Hepatocyte (in vitro differentiated cells): ENCODE data around the gene CKB. TPM values are rescaled to one million over a fixed set of nuclear protein-coding genes. Genes with fewer than 3 reads are reported as not detected.
A peak's percentile ranks its signal among the peaks of the same experiment; 100 is the strongest.

Source experiments
- DNase-seq: peaks from one replicate; pipeline ENCODE4 v3.0.0-alpha.2; 2016; ENCODE audit warnings: low spot score
- H2AFZ ChIP-seq: fragments of 200-600 bp; sonication (generic); 2 replicates; pipeline ENCODE4 v1.6.0; 2016; ENCODE audit warnings: antibody characterized with exemption, mild to moderate bottlenecking
- H3K27ac ChIP-seq: fragments of 200-600 bp; sonication (generic); 2 replicates; pipeline ENCODE4 v1.5.1; 2016; ENCODE audit warnings: mild to moderate bottlenecking
- H3K27me3 ChIP-seq: fragments of 200-600 bp; sonication (generic); 2 replicates; pipeline ENCODE4 v1.6.1; 2016
- H3K36me3 ChIP-seq: fragments of 200-600 bp; sonication (generic); replicated peaks from 2 replicates; pipeline ENCODE4 v1.5.1; 2016; ENCODE audit warnings: low read depth; ENCODE audit not compliant: insufficient read depth
- H3K4me1 ChIP-seq: fragments of 200-600 bp; sonication (generic); 2 replicates; pipeline ENCODE4 v1.5.1; 2016; ENCODE audit warnings: mild to moderate bottlenecking, moderate library complexity; ENCODE audit not compliant: insufficient read depth
- H3K4me2 ChIP-seq: fragments of 200-600 bp; sonication (generic); 2 replicates; pipeline ENCODE4 v1.6.0; 2016
- H3K4me3 ChIP-seq: fragments of 200-600 bp; sonication (generic); 2 replicates; pipeline ENCODE4 v1.5.1; 2016; ENCODE audit warnings: mild to moderate bottlenecking
- H3K79me2 ChIP-seq: fragments of 200-600 bp; sonication (generic); 2 replicates; pipeline ENCODE4 v1.6.0; 2017; ENCODE audit warnings: mild to moderate bottlenecking
- H3K9me2 ChIP-seq: fragments of 200-600 bp; sonication (generic); replicated peaks from 2 replicates; pipeline ENCODE4 v1.6.0; 2017; ENCODE audit warnings: mild to moderate bottlenecking; ENCODE audit not compliant: insufficient read depth
- H3K9me3 ChIP-seq: fragments of 200-600 bp; sonication (generic); 2 replicates; pipeline ENCODE4 v1.5.1; 2016; ENCODE audit warnings: low read depth, mild to moderate bottlenecking
- H4K20me1 ChIP-seq: fragments of 200-600 bp; sonication (generic); 2 replicates; pipeline ENCODE4 v1.6.0; 2016; ENCODE audit warnings: mild to moderate bottlenecking; ENCODE audit not compliant: insufficient read depth, poor library complexity, severe bottlenecking
- EZH2 ChIP-seq: fragments of 200-600 bp; sonication (generic); IDR thresholded peaks from 2 replicates; pipeline ENCODE4 v1.6.1; 2016; ENCODE audit warnings: antibody characterized with exemption, mild to moderate bottlenecking, borderline replicate concordance
- EZH2phosphoT487 ChIP-seq: fragments of 200-600 bp; sonication (generic); IDR thresholded peaks from one replicate; pipeline ENCODE4 v1.6.1; 2018; ENCODE audit warnings: antibody characterized with exemption, mild to moderate bottlenecking, low read depth, moderate library complexity; ENCODE audit not compliant: unreplicated experiment, severe bottlenecking
- WGBS: methylation state at CpG from one replicate; pipeline ENCODE4 v1.1.6; 2016; ENCODE audit warnings: low lambda C conversion rate; ENCODE audit errors: missing lambda C conversion rate; 5-methylcytosine and 5-hydroxymethylcytosine counted together
- polyA plus RNA-seq: library from polyadenylated mRNA; unstranded; fragments of >200 nt; fragmentation: Nextera tagmentation; extraction: Ambion mirVana; gene quantifications from 2 replicates; pipeline ENCODE4 v1.2.1, GENCODE V29; 2016
- total RNA-seq: library from RNA; depleted of rRNA; stranded (reverse); fragments of >200 nt; gene quantifications from 2 replicates; pipeline ENCODE4 v1.2.3, GENCODE V29; 2014
- TF ChIP-seq, protein P1 (sequence below): fragments of 200-600 bp; sonication (generic); IDR thresholded peaks from 2 replicates; pipeline ENCODE4 v1.5.1; 2016; ENCODE audit warnings: antibody characterized with exemption, mild to moderate bottlenecking; ENCODE audit not compliant: poor library complexity

CKB gene
- total and polyA plus RNA-seq, 2 experiments from 2014 or later, result 682 to 2,829 TPM

DNA sequence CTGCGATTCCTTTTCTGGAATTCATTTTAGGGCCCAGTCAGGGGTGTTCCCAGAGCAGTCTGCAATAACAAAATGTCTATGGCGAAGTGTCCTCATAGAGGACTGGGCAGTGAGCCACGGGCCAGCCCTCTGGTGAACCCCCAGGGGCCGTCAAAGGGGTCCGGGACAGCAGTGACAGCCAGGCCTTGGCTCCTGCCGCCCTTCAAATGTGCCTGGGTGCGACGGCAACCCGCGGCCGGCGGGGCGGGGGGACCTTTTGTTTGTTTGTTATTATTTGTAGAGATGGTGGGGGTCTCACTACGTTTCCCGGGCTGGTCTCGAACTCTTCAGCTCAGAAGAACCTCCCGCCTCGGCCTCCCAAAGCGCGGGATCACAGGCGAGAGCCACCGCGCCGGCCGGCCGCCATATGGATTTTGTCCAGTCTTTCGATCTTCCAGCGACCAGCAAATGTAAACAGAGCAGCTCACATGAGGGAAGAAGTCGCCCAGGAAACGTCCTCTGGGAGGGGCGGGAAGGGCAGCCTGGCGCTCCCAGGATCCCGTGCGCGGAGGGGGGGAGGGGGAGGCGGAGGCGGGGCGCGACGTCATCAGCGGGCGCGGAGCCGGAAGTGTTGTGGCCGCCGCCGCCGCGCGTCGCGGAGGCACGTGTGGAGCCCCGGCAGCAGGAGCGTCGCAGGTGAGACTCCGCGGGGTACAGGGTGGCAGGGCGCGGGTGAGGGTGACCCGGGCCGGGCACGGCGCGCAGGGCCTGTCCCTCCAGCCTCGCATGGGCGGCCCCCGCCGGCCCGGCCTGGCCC is 6.2 kb upstream of the CKB start, which contains the start of gene TRMT61A:
TSS of gene TRMT61A (plus strand) at position 610 of the 796 bp plus-strand sequence. CDS start 783 bp downstream, outside the sequence.
- TF ChIP-seq, protein P1, sequence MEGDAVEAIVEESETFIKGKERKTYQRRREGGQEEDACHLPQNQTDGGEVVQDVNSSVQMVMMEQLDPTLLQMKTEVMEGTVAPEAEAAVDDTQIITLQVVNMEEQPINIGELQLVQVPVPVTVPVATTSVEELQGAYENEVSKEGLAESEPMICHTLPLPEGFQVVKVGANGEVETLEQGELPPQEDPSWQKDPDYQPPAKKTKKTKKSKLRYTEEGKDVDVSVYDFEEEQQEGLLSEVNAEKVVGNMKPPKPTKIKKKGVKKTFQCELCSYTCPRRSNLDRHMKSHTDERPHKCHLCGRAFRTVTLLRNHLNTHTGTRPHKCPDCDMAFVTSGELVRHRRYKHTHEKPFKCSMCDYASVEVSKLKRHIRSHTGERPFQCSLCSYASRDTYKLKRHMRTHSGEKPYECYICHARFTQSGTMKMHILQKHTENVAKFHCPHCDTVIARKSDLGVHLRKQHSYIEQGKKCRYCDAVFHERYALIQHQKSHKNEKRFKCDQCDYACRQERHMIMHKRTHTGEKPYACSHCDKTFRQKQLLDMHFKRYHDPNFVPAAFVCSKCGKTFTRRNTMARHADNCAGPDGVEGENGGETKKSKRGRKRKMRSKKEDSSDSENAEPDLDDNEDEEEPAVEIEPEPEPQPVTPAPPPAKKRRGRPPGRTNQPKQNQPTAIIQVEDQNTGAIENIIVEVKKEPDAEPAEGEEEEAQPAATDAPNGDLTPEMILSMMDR, result no peak
- TF ChIP-seq EZH2phosphoT487 (no peak), EZH2 (no peak)
- Histone ChIP-seq H3K27ac (peak within 1 kb of the TSS; percentile 99), H3K36me3 (no peaks in the 10 kb centered on the region), H4K20me1 (no peaks in the 10 kb centered on the region), H3K27me3 (no peaks in the 10 kb centered on the region), H3K9me2 (no peaks in the 10 kb centered on the region), H3K79me2 (peaks cover 41% of the 10 kb centered on the region), H2AFZ (peak within 1 kb of the TSS; percentile 49), H3K4me3 (peak within 1 kb of the TSS; percentile 78), H3K4me1 (peaks cover 44% of the 10 kb centered on the region), H3K9me3 (no peaks in the 10 kb centered on the region), H3K4me2 (peak within 1 kb of the TSS; percentile 97)
- 12% methylated on average over 33 of the region's 70 CpGs for WGBS
- DNase-seq, result peak; percentile 94

DNA sequence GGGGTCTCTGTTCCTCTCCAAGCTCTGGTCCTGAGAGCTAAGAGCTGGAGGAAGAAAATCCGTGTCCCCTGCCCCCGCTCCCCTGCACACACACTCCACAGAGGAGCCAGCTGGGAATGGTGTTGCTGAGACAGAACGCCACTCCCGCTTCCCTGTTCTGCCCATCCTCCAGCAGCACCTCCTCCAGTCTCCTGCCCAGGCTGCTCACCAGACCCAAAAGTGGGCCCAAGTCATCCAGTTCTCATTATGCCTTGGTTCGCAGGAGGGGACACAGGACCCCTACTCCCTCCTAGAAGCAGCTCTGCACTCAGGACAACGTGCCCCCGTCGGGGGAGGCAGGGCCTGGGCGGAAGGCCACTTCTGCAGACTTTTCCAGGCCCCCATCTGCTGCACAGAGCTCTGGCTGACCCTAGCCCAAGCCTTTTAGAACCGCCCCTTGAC is 5.5 kb upstream of the CKB start:
- H3K4me1 ChIP-seq, result peaks cover 51% of the 10 kb centered on the region
- no peaks in the 10 kb centered on the region for H4K20me1 ChIP-seq
- 51% methylated on average over 10 of the region's 10 CpGs for WGBS
- no peak overlapping the region for H2AFZ ChIP-seq
- H3K4me2 ChIP-seq, result peak overlapping the region; percentile 92
- H3K27ac ChIP-seq, result peak overlapping the region; percentile 99
- DNase-seq, result no peak
- H3K9me2 ChIP-seq, result no peaks in the 10 kb centered on the region
- H3K79me2 ChIP-seq, result peaks cover 44% of the 10 kb centered on the region
- no peak for TF ChIP-seq EZH2
- no peak for TF ChIP-seq EZH2phosphoT487
- TF ChIP-seq, protein P1, result no peak
- no peaks in the 10 kb centered on the region for H3K36me3 ChIP-seq
- H3K9me3 ChIP-seq, result no peaks in the 10 kb centered on the region
- H3K4me3 ChIP-seq, result peak overlapping the region; percentile 42
- H3K27me3 ChIP-seq, result peaks cover under 1% of the 10 kb centered on the region

DNA sequence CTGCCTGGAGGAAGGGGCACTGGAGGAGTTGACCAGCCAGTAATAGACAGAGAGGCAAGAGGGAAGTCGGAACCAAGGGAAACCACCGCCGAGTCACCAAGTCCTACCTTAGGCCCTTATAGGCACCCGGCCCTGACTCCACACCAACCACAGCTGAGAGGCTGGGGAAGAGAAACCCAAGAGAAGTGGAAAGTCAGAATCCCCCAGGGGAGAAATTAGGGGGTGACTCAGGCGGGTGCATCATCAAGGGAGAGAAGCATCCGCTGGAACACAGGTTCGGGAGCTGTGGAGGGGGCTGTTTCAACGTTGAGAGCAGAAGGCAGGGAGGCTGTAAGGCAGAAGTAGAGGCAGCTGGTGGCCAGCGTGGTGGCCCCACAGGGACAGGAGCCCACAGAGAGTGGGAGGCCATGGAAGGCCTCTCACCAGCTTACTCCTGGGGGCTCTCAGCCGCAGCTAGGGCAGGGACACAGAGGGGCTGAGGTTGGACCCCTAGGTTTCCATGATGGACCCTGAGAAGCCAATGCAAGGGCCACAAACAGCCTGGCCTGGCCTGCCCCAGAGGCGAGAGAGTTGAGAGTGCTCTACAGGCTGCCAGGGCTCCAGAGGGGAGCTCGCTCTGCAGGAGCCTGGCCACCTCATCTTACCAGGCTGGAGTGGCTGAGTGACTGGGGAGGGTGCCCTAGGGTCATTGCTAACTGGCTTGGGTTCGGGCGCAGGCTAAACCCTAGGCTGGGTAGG is 4.9 kb upstream of the CKB start:
- Histone ChIP-seq H3K4me3 (no peak overlapping the region), H2AFZ (no peak overlapping the region), H3K9me2 (no peaks in the 10 kb centered on the region), H3K36me3 (no peaks in the 10 kb centered on the region), H3K4me2 (peak overlapping the region; percentile 92), H3K4me1 (peaks cover 55% of the 10 kb centered on the region), H3K9me3 (no peaks in the 10 kb centered on the region), H3K79me2 (peaks cover 48% of the 10 kb centered on the region), H4K20me1 (no peaks in the 10 kb centered on the region), H3K27ac (peak overlapping the region; percentile 99), H3K27me3 (peaks cover 4% of the 10 kb centered on the region)
- 90% methylated on average over 14 of the region's 14 CpGs for WGBS
- DNase-seq, result no peak
- TF ChIP-seq EZH2phosphoT487 (no peak), EZH2 (no peak)
- TF ChIP-seq, protein P1, result no peak
